GM12891 (cell line): ENCODE results near the gene TMPRSS4.

Source experiments
- POLR2A ChIP-seq: IDR thresholded peaks from 2 replicates; pipeline ENCODE4 v1.6.1; 2011; ENCODE audit warnings: low read depth, low read length, control low read depth
- POLR2AphosphoS5 ChIP-seq: IDR thresholded peaks from 2 replicates; pipeline ENCODE4 v1.6.1; 2011; ENCODE audit warnings: low read depth, low read length, control low read depth

DNA sequence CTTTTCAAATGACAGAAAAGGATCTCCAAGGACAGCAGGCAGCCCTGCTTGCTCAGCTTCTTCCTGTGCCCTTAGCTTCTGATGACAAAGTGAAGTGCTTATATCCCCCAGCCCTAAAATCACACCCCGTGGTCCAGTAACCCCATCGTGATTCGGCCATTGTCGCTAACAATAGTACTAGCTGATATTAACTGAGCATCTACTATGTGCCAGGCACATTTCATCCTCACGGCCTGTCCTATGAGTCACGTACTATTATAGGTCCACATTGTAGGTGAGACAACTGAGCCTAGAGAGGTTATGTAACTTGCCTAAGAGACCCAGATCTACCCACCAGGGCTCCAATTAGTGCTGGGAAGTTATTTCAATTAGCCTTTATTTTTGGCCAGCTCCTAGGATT, 69.7 kb downstream of the TMPRSS4 start:
- TF ChIP-seq POLR2A (no peak), POLR2AphosphoS5 (no peak)
